Type B pancreatic cell (in vitro differentiated cells): ENCODE results near the gene DDIAS. TPM values are rescaled to one million over a fixed set of nuclear protein-coding genes. Genes with fewer than 3 reads are reported as not detected.

Experiments used
- DNase-seq: peaks from one replicate; pipeline ENCODE4 v3.0.0; 2021; ENCODE audit warnings: mixed read lengths; ENCODE audit not compliant: unreplicated experiment; ENCODE audit errors: extremely low spot score
- H3K27ac Mint-ChIP-seq: 2 replicates; pipeline ENCODE4 v1.8.0; 2021; ENCODE audit warnings: mild to moderate bottlenecking, mixed read lengths
- H3K27me3 Mint-ChIP-seq: 2 replicates; pipeline ENCODE4 v1.8.0; 2021; ENCODE audit warnings: mixed read lengths
- H3K36me3 Mint-ChIP-seq: 2 replicates; pipeline ENCODE4 v1.8.0; 2021; ENCODE audit warnings: mixed read lengths
- H3K4me1 Mint-ChIP-seq: one replicate; pipeline ENCODE4 v1.8.0; 2021; ENCODE audit warnings: mixed read lengths; ENCODE audit not compliant: unreplicated experiment
- H3K4me3 Mint-ChIP-seq: 2 replicates; pipeline ENCODE4 v1.8.0; 2021; ENCODE audit warnings: mild to moderate bottlenecking, mixed read lengths
- H3K9me3 Mint-ChIP-seq: 2 replicates; pipeline ENCODE4 v1.8.0; 2021; ENCODE audit warnings: mixed read lengths
- CTCF ChIP-seq: fragments of 200-600 bp; sonication (generic); conservative IDR thresholded peaks from 2 replicates; pipeline ENCODE4 v1.5.0; 2021; ENCODE audit warnings: antibody characterized with exemption, mild to moderate bottlenecking
- total RNA-seq: library from RNA; stranded (reverse); gene quantifications from 2 replicates; pipeline ENCODE4 v1.2.1, GENCODE V29; 2021; ENCODE audit warnings: low replicate concordance

Gene DDIAS
- total RNA-seq, 1 donor from 2014 or later, result 7.6 TPM

- no peaks in the 10 kb centered on the region for H3K27me3 Mint-ChIP-seq
- no peak overlapping the region for H3K27ac Mint-ChIP-seq
- no peak for TF ChIP-seq CTCF
- no peak overlapping the region for H3K4me3 Mint-ChIP-seq
- no peaks in the 10 kb centered on the region for H3K36me3 Mint-ChIP-seq
- no peaks in the 10 kb centered on the region for H3K9me3 Mint-ChIP-seq
- no peak for DNase-seq
- H3K4me1 Mint-ChIP-seq, result peaks cover 20% of the 10 kb centered on the region
Observed at GRCh38 chr11:82865841-82866240, 35.7 kb upstream of the DDIAS start.

- DNase-seq, result peak; percentile 73
- Mint-ChIP-seq H3K36me3 (peaks cover 3% of the 10 kb centered on the region), H3K4me1 (peaks cover 20% of the 10 kb centered on the region), H3K27me3 (no peaks in the 10 kb centered on the region), H3K27ac (peak overlapping the region; percentile 40), H3K4me3 (peak overlapping the region; percentile 68), H3K9me3 (no peaks in the 10 kb centered on the region)
- peak; percentile 88 for TF ChIP-seq CTCF
Observed at GRCh38 chr11:82867495-82868082, 33.9 kb upstream of the DDIAS start.

- Mint-ChIP-seq H3K27ac (no peak overlapping the region), H3K36me3 (peaks cover 3% of the 10 kb centered on the region)
- TF ChIP-seq CTCF, result no peak
Observed at GRCh38 chr11:82869657-82870056, 31.9 kb upstream of the DDIAS start.

GRCh38 chr11:82871646-82872045, 29.9 kb upstream of the DDIAS start:
- no peak for TF ChIP-seq CTCF
- Mint-ChIP-seq H3K4me3 (no peak overlapping the region), H3K4me1 (peaks cover 20% of the 10 kb centered on the region), H3K9me3 (no peaks in the 10 kb centered on the region), H3K36me3 (peaks cover 5% of the 10 kb centered on the region), H3K27me3 (no peaks in the 10 kb centered on the region), H3K27ac (peak overlapping the region; percentile 7)
- no peak for DNase-seq

More at GRCh38 chr11:82869657-82870056, 31.9 kb upstream of the DDIAS start:
- DNase-seq, result no peak
- Mint-ChIP-seq H3K4me3 (no peak overlapping the region), H3K27me3 (no peaks in the 10 kb centered on the region), H3K9me3 (no peaks in the 10 kb centered on the region), H3K4me1 (peaks cover 15% of the 10 kb centered on the region)

- Mint-ChIP-seq H3K4me3 (no peak overlapping the region), H3K27me3 (no peaks in the 10 kb centered on the region), H3K4me1 (peaks cover 17% of the 10 kb centered on the region), H3K27ac (no peak overlapping the region), H3K36me3 (peaks cover 9% of the 10 kb centered on the region), H3K9me3 (no peaks in the 10 kb centered on the region)
- TF ChIP-seq CTCF, result no peak
- DNase-seq, result no peak
Observed at GRCh38 chr11:82872377-82873150, 29.0 kb upstream of the DDIAS start.
